ENCODE measurements around the gene SH3D19.

The SH3D19 gene

GRCh38 chr4:151158979-151159378, 166.4 kb downstream of the SH3D19 start:
- DNase-seq (ENCODE audit: low read depth), result no peak
- H3K4me3 ChIP-seq (ENCODE audit: low read length), result no peak overlapping the region
- TF ChIP-seq, protein P1, sequence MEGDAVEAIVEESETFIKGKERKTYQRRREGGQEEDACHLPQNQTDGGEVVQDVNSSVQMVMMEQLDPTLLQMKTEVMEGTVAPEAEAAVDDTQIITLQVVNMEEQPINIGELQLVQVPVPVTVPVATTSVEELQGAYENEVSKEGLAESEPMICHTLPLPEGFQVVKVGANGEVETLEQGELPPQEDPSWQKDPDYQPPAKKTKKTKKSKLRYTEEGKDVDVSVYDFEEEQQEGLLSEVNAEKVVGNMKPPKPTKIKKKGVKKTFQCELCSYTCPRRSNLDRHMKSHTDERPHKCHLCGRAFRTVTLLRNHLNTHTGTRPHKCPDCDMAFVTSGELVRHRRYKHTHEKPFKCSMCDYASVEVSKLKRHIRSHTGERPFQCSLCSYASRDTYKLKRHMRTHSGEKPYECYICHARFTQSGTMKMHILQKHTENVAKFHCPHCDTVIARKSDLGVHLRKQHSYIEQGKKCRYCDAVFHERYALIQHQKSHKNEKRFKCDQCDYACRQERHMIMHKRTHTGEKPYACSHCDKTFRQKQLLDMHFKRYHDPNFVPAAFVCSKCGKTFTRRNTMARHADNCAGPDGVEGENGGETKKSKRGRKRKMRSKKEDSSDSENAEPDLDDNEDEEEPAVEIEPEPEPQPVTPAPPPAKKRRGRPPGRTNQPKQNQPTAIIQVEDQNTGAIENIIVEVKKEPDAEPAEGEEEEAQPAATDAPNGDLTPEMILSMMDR (IDR thresholded peaks at IDR 0.05; ENCODE audit: insufficient read depth, low read depth, low read length, missing control alignments), result no peak

DNA sequence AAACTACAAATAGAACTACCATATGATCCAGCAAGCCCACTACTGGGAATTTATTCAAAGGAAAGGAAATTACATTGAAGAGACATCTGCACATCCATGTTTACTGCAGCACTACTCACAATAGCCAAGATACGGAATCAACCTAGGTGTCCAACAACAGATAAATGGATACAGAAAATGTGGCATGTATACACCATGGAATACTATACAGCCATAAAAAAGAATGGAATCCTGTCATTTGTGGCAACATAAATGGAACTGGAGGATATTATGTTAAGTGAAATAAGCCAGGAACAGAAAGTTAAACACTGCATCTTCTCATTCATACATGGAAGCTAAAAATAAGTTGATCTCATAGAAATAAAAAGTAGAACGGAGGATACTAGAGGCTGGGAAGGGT, 167.9 kb downstream of the SH3D19 start:
- H3K4me3 ChIP-seq (ENCODE audit: low read length), result no peak overlapping the region
- TF ChIP-seq, protein P1 (IDR thresholded peaks at IDR 0.05; ENCODE audit: insufficient read depth, low read depth, low read length, missing control alignments), result no peak
- DNase-seq (ENCODE audit: low read depth), result no peak

DNA sequence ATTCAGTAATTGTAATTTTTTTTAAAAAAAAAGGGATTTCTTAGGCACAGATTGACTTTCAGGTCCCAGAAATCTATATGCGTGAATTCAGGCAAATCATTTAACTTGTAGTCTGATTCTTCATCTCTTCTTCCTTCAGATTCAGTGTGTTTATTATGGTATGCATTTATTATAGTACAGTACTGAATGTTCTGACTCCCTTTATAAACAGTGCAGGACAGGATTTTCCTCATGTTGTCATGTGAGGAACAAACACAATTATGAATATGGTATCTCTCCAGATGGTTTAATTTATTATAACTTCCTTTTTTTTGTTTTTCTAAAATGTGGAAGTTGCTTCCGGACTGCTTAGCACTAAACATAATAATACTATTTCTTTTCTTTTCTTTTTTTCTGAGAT, 171.8 kb downstream of the SH3D19 start:
- no peak for DNase-seq (ENCODE audit: low read depth)
- TF ChIP-seq, protein P1 (IDR thresholded peaks at IDR 0.05; ENCODE audit: insufficient read depth, low read depth, low read length, missing control alignments), result no peak
- H3K4me3 ChIP-seq (ENCODE audit: low read length), result no peak overlapping the region

GRCh38 chr4:151152028-151152427, 173.4 kb downstream of the SH3D19 start:
- H3K4me3 ChIP-seq (ENCODE audit: low read length), result no peak overlapping the region
- TF ChIP-seq, protein P1 (IDR thresholded peaks at IDR 0.05; ENCODE audit: insufficient read depth, low read depth, low read length, missing control alignments), result no peak
- DNase-seq (ENCODE audit: low read depth), result no peak

GRCh38 chr4:151150821-151151580, 174.4 kb downstream of the SH3D19 start:
- TF ChIP-seq, protein P1 (IDR thresholded peaks at IDR 0.05; ENCODE audit: insufficient read depth, low read depth, low read length, missing control alignments), result no peak
- no peak overlapping the region for H3K4me3 ChIP-seq (ENCODE audit: low read length)
- DNase-seq (ENCODE audit: low read depth), result no peak

- no peak for DNase-seq (ENCODE audit: low read depth)
- H3K4me3 ChIP-seq (ENCODE audit: low read length), result no peak overlapping the region
- TF ChIP-seq, protein P1 (IDR thresholded peaks at IDR 0.05; ENCODE audit: insufficient read depth, low read depth, low read length, missing control alignments), result no peak
These were observed 177.1 kb downstream of the SH3D19 start for GRCh38 chr4:151148261-151148660.

GRCh38 chr4:151147000-151147399, 178.4 kb downstream of the SH3D19 start:
- DNase-seq (ENCODE audit: low read depth), result peak; percentile 11
- H3K4me3 ChIP-seq (ENCODE audit: low read length), result no peak overlapping the region
- TF ChIP-seq, protein P1 (IDR thresholded peaks at IDR 0.05; ENCODE audit: insufficient read depth, low read depth, low read length, missing control alignments), result no peak
